Measurements from ENCODE around the gene OTUB2.

GRCh38 chr14:93991649-93992048 lies 34.5 kb upstream of the OTUB2 start:
- no peak for TF ChIP-seq POLR2A (IDR thresholded peaks at IDR 0.05)
- no peak for TF ChIP-seq CTCF (IDR thresholded peaks at IDR 0.05)
- no peak for TF ChIP-seq EP300 (IDR thresholded peaks at IDR 0.05)
